Erythroblast (primary cell): ENCODE measurements around the gene SSRP1.

Experiments used
- GATA1 ChIP-seq: IDR thresholded peaks from 2 replicates; pipeline ENCODE4 v1.6.1; 2011; ENCODE audit warnings: low read depth, mild to moderate bottlenecking, control low read depth, low read length, moderate library complexity
- POLR2A ChIP-seq: IDR thresholded peaks from 2 replicates; pipeline ENCODE4 v1.6.1; 2011; ENCODE audit warnings: mild to moderate bottlenecking, low read length

GRCh38 chr11:57370251-57370650 is 34.6 kb upstream of the SSRP1 start:
- TF ChIP-seq POLR2A (no peak), GATA1 (no peak)
